NCI-H1694 (cell line): ENCODE results near the gene SLC4A4.
A peak's percentile ranks its signal among the peaks of the same experiment; 100 is the strongest.

Experiments used
- DNase-seq: peaks from one replicate; lab custom pipeline; 2025; lab: John Stamatoyannopoulos, UW

The SLC4A4 gene

DNA sequence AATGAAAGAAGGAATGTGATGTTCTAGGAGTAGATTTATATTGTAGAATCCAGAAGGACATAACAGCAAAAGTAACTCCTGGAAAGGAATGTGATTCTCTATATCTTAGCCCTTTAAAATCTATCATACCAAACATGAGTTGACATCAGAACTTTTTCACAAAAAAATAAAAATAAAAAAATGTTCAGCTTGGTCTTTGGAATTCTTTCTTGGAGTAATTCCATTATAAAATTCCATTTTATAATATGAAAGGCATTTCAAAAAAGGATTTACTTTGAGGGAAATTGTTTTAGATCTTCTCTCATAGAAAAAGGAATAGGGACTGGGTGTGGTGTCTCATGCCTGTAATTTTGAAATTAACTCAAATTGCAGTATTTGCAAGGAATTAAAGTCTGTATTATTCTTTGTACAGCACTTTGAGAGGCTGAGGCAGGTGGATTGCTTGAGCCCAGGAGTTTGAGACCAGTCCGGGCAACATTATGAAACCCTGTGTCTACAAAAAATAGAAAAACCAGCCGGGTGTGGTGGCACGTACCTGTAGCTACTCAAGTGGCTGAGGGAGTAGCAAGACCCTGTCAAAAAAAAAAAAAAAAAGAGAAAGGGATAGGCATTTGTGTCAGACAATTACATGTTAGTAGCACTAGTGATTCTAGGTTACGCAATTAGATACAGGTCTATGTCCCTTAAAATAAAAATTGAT lies 134.9 kb downstream of the SLC4A4 start:
- no peak for DNase-seq

GRCh38 chr4:71474731-71475130 lies 135.9 kb downstream of the SLC4A4 start:
- DNase-seq = no peak

GRCh38 chr4:71476240-71476639 lies 137.4 kb downstream of the SLC4A4 start:
- no peak for DNase-seq

GRCh38 chr4:71486550-71487343 lies 147.9 kb downstream of the SLC4A4 start:
- DNase-seq = no peak

DNA sequence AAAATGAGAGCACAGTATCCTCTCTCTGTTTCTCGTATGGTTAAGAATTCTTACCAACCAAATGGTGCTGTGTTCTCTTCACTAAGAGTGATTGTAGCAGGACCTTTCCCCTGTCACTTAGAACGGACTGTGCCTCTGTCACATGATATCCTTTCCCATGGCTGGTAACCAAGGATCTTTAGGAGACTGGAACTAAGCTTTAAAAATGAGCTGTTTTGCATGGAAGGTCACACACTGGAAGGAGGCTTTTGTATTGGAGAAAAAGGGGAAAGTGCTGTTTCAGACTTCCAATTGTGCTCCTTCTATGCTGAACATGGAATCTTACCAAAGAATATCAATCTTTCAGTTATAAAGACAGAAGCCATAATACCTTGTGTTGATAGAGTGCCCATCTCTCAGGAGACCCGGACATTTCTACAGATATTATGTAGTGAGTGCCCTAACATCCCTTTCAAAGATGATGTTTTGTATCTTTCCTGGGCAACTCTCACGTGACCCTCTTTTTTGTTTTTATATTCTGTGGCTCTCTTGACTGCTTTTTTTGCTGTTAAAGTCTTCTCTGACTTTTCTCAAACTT lies 148.6 kb downstream of the SLC4A4 start:
- no peak for DNase-seq

DNA sequence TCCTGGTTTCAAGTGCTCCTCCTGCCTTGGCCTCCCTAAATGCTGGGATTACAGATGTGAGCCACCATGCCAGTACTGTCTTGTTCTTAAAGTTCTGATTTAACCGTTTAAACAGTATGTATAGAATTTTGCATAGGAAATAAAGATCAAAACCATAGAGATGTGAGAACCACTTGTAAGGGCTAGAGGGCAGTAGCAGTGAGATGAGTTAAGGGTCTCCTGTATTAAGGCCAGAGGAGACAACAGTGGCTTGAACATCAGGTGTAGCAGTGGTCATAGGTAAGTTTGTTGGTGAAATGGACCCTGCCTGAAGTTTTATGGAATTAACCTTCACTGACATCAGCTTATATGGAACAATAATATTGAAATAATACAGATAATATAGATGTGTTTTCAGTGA lies 155.7 kb downstream of the SLC4A4 start:
- DNase-seq = no peak

DNA sequence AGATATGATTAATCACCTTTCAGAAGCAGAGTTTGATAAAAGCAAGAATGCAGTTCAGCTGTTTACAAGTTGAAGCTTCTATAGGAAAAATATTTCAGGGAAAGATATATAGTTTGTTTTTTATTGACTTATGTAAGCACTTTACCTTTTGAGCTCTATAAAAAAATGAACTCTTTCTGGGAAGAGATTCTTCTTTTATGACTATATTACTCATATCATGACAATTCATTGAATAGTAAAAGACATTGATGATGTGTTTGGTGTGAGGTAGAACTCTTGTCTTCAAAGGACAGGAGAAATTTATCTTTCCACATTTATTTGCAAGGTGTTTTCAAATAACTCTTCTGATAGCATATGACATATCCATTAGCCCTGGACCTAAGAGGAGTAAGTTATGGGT lies 156.6 kb downstream of the SLC4A4 start:
- DNase-seq = no peak

DNA sequence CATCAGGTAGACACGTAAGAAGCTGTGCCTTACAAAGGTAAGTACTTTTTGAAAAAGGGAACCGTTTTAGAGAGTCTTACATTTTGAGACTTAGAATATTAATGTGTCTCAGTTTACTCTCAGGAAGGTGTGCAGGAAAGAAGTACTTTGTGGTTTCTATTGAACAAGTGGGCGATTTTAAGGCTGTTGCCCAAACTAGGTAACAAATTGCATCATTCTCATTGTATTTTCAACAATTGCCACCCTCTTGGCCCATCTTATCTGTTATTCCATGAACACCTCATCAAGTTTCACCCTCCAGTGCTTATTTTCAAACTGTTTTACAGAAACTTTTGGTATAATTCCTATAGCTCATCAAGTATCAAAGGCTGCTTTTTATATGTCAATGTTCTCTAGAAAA lies 158.3 kb downstream of the SLC4A4 start:
- no peak for DNase-seq

- DNase-seq = no peak
These were observed 159.2 kb downstream of the SLC4A4 start for GRCh38 chr4:71498002-71498401.

DNA sequence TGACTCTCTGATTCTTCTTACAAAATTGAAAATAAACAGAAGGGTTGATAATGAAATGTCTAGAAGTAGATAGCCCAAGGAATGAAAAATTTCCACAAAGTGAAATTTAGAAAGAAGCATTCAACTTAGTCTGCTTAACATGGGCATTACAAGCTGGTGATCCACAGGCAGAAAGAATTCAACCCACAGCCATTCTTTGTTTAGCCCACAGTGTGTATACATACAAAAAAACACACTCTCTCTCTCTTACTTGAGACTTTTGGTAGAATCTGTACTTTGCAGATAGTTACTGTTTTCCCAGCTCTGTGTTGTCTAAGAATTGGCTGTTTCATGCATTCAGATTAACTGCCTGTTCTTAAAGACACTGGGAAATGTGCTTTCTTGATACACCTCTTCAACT lies 159.8 kb downstream of the SLC4A4 start:
- no peak for DNase-seq

DNA sequence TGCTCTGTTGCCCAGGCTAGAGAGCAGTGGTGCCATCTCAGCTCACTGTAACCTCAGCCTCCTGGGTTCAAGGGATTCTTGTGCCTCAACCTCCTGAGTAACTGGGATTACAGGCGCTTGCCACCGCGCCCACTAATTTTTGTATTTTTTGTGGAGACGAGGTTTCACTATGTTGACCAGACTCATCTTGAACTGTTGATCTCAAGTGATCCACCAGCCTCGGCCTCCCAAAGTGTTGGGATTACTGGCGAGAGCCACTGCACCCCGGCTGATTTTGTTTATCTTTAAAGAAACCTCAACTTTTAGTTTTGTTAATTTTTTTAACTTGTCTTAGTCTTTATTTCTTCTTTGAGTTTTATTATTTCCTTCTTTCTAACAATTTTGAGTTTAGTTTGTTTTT lies 163.2 kb downstream of the SLC4A4 start:
- no peak for DNase-seq

DNA sequence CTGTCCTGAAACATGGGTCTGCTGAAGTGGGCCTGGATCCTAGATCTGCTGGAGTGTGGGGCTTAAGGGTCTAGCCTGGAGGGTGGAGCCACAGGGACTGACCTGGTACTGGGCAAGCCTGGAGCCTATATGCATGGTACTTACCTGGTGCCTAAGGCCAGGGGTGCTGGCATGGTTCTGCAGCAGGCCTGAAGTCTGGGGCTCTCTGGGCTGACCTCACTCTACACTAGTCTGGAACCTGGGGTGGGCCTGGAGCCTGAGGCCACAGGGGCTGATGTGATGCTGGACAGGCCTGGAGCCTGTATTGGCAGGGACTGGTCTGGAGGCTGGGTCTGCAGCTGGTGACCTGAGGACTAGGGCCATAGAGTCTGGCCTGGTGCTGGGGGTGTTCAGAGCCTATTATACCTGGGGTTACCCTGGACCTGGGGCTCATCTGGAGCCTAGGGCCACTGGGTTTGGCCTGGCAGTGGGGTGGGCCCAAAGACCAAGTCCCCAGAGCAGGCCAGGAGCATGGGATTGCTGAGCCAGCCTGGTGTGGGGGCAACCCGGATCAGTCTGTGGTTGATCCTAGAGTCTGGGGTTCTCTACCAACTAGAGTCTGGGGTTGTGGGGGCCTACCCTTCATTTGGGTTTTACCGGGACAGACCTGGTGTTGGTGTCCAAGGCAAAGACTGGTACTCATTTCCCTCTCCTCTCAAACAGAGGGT lies 179.6 kb downstream of the SLC4A4 start:
- no peak for DNase-seq

- DNase-seq = no peak
These were observed 181.5 kb downstream of the SLC4A4 start for GRCh38 chr4:71520308-71520707.

GRCh38 chr4:71520850-71521249 lies 182.0 kb downstream of the SLC4A4 start:
- no peak for DNase-seq

GRCh38 chr4:71524756-71525155 lies 185.9 kb downstream of the SLC4A4 start:
- DNase-seq = peak; percentile 20

DNA sequence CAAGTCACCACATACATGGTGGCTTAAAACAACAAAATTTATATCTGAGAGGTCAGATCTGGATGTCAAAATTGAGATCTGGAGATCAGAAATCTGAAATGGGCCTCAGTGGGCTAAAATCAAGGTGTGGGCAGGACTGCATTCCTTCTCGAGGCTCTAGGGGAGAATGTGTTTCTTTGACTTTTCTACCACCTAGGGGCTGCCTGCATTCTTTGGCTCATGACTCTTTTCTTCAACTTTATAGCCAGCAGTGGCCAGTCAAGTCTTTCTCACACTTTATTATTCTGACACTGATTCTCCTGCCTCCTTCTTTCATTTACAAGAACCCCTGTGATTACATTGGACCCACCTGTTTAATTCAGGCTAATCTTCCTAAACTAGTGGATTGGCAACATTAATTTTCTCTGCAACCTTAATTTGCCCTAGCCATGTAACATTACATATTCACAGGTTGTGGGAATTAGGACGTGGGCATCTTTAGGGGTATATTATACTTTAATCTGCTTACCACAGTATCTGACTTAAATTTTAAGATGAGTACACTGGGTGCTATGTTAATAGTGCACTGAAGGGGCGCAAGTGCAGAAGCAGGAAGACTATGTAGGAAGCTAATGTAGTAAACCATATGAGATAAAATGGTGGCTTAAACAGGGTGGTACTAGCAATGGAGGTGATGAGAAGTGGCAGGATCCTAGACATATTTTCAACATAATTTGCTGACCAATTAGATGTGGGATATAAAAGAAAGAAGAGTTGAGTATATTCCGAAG lies 188.0 kb downstream of the SLC4A4 start:
- no peak for DNase-seq

GRCh38 chr4:71532407-71532806 lies 193.6 kb downstream of the SLC4A4 start:
- no peak for DNase-seq

DNA sequence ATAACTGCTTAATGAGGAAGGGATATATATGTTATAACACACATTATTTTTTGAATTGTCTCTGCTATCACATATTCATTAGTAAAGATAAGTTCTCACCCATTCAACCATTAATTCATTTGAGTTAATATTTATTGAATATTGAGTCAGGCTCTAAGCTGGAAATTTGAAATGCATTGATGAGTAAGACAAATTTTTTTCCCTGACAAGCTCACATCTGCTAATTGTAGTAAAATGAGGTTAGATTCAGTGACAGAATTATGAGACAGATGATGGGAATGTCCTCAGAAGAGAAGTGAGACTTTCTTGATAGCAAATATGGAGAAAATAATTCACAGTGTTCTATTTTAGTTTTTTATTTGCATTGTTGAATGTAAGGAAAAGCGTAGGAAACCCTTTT lies 194.3 kb downstream of the SLC4A4 start:
- no peak for DNase-seq

- no peak for DNase-seq
These were observed 198.8 kb downstream of the SLC4A4 start for GRCh38 chr4:71537551-71538065.

DNA sequence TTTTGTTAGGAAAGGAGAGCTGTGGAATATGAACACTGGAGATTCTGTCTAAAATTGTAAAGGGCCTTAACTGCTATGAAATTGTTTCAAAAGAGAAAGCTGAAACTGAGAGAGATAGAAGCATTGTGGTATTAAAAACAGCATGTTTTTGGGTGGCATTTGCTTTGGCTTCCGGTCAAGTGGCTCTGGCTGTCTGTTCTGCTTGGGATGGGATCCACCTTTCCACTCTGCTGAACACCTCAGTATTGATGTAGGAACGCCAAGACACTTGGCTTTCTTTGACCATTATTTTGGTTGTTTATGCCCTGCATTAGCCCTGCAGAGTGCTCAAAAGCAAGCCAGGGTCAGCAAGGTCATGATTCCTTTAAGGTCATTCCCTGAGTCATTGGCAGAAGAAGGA lies 199.7 kb downstream of the SLC4A4 start:
- DNase-seq = no peak

- DNase-seq = no peak
These were observed 202.0 kb downstream of the SLC4A4 start for GRCh38 chr4:71540749-71541269.
